ENCODE measurements around the gene FSD1.

FSD1 gene

DNA sequence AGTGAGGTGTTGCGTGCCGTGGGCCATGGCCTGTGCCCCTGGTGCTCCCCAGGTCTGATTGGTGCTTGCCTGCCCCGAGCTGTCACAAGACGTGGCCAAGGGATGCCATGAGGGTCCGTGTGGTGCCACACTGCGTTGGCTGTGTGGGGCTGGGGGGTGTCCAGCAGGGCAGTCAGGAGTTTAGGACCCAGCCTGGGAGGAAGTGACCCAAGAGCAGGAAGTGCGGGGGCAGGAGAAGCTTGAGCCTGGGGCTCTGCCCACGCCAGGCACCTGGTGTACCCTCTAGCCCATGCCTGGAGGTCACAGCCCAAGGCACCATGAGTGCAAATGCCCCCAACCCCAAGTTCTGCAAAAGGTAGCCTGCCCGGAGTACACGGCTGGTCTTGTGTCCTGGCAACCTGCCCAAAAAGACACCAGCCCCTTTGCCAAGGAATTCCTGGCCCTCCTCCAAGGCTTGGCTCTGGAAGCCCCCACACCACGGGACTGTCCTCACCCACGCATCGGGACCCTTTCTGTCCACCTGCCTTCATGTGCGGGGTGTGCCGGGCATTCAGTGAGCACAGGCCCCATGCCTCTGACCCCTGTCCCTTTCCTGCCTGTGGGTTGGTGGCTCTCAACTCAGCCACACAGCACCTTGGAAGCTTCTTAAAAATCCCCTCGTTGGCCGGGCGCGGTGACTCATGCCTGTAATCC is 63.9 kb downstream of the FSD1 start:
- Histone ChIP-seq H3K9ac (ENCODE audit: low read length) (peak overlapping the region; percentile 31; the same call in 1 of the 2 replicates), H2AFZ (ENCODE audit: low read depth, low read length) (no peak overlapping the region), H3K9me3 (ENCODE audit: insufficient read depth, low read length) (no peaks in the 10 kb centered on the region), H3K36me3 (replicated peaks; ENCODE audit: low read depth, low read length) (peaks cover 15% of the 10 kb centered on the region), H3K27me3 (ENCODE audit: low read depth, low read length) (no peaks in the 10 kb centered on the region), H4K20me1 (ENCODE audit: insufficient read depth, low read length) (peaks cover 11% of the 10 kb centered on the region; the same call in 1 of the 2 replicates), H3K4me2 (ENCODE audit: low read length) (peak overlapping the region; percentile 100), H3K27ac (ENCODE audit: low read length) (peak overlapping the region; percentile 90), H3K4me3 (ENCODE audit: low read length) (peak overlapping the region; percentile 11; the same call in 1 of the 2 replicates), H3K79me2 (ENCODE audit: low read length) (peaks cover 46% of the 10 kb centered on the region), H3K4me1 (ENCODE audit: low read length) (peaks cover 43% of the 10 kb centered on the region)
- TF ChIP-seq, protein P1, sequence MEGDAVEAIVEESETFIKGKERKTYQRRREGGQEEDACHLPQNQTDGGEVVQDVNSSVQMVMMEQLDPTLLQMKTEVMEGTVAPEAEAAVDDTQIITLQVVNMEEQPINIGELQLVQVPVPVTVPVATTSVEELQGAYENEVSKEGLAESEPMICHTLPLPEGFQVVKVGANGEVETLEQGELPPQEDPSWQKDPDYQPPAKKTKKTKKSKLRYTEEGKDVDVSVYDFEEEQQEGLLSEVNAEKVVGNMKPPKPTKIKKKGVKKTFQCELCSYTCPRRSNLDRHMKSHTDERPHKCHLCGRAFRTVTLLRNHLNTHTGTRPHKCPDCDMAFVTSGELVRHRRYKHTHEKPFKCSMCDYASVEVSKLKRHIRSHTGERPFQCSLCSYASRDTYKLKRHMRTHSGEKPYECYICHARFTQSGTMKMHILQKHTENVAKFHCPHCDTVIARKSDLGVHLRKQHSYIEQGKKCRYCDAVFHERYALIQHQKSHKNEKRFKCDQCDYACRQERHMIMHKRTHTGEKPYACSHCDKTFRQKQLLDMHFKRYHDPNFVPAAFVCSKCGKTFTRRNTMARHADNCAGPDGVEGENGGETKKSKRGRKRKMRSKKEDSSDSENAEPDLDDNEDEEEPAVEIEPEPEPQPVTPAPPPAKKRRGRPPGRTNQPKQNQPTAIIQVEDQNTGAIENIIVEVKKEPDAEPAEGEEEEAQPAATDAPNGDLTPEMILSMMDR (IDR thresholded peaks at IDR 0.05; ENCODE audit: low read depth, low read length) = no peak
- no peak for TF ChIP-seq EZH2phosphoT487 (IDR thresholded peaks at IDR 0.05; ENCODE audit: low read depth)

DNA sequence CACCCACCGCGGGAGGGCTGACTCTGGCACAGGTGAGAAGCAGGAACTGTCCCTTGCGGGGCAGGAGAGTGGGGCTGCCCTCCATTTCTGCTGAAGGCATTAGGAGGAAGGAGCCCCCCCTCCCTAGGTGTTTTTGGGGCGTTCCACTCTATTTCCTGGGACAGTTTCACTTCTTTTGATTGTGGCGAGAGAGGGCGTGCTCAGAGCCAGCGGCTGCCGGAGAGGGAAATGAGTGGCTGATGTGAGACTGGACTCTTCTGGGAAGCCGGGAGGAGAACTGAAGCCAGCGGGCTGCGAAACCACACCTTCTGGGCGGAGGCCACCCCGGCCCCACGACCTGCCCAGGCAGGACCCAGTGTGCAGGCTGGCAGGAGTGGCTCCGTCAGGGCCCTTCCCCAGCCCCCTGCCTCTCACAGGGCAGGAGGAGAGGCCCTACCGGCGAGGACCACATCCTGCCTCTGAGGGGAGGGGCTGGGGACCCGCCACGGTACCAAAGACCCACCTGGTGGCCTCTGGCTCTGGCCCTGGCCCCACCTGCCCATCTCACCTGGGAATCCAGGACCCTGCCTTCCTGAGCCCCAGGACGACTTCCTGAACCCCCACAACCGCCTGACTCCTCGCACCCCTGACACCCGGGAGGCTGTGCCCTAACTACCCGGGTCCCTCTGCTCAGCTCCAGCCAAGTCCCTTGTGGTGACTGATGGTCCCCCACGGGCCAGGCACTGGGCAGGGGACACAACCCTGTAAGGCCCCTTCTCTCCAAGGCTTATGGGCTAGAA is 64.9 kb downstream of the FSD1 start:
- Histone ChIP-seq H2AFZ (ENCODE audit: low read depth, low read length) (no peak overlapping the region), H3K4me1 (ENCODE audit: low read length) (peaks cover 43% of the 10 kb centered on the region), H3K36me3 (replicated peaks; ENCODE audit: low read depth, low read length) (peaks cover 8% of the 10 kb centered on the region), H3K9ac (ENCODE audit: low read length) (peak overlapping the region; percentile 91), H3K9me3 (ENCODE audit: insufficient read depth, low read length) (no peaks in the 10 kb centered on the region), H3K79me2 (ENCODE audit: low read length) (peaks cover 56% of the 10 kb centered on the region), H4K20me1 (ENCODE audit: insufficient read depth, low read length) (peaks cover 21% of the 10 kb centered on the region; the same call in 1 of the 2 replicates), H3K4me3 (ENCODE audit: low read length) (peak overlapping the region; percentile 77), H3K27me3 (ENCODE audit: low read depth, low read length) (no peaks in the 10 kb centered on the region), H3K27ac (ENCODE audit: low read length) (peak overlapping the region; percentile 90), H3K4me2 (ENCODE audit: low read length) (peak overlapping the region; percentile 100)
- TF ChIP-seq, protein P1 (IDR thresholded peaks at IDR 0.05; ENCODE audit: low read depth, low read length) = no peak; the same call in 1 of the 2 replicates
- TF ChIP-seq EZH2phosphoT487 (IDR thresholded peaks at IDR 0.05; ENCODE audit: low read depth) = no peak

GRCh38 chr19:4369888-4370260 is 65.5 kb downstream of the FSD1 start:
- peak overlapping the region; percentile 100 for H3K4me2 ChIP-seq (ENCODE audit: low read length)
- H3K79me2 ChIP-seq (ENCODE audit: low read length) = peaks cover 62% of the 10 kb centered on the region
- H3K9me3 ChIP-seq (ENCODE audit: insufficient read depth, low read length) = no peaks in the 10 kb centered on the region
- peaks cover 43% of the 10 kb centered on the region for H3K4me1 ChIP-seq (ENCODE audit: low read length)
- peak overlapping the region; percentile 91 for H3K9ac ChIP-seq (ENCODE audit: low read length)
- no peaks in the 10 kb centered on the region for H3K27me3 ChIP-seq (ENCODE audit: low read depth, low read length)
- no peak for TF ChIP-seq EZH2phosphoT487 (IDR thresholded peaks at IDR 0.05; ENCODE audit: low read depth)
- TF ChIP-seq, protein P1 (IDR thresholded peaks at IDR 0.05; ENCODE audit: low read depth, low read length) = peak; percentile 74
- H4K20me1 ChIP-seq (ENCODE audit: insufficient read depth, low read length) = peaks cover 27% of the 10 kb centered on the region
- H3K36me3 ChIP-seq (replicated peaks; ENCODE audit: low read depth, low read length) = peaks cover 8% of the 10 kb centered on the region
- peak overlapping the region; percentile 77 for H3K4me3 ChIP-seq (ENCODE audit: low read length)
- no peak overlapping the region for H2AFZ ChIP-seq (ENCODE audit: low read depth, low read length)
- peak overlapping the region; percentile 90 for H3K27ac ChIP-seq (ENCODE audit: low read length)

DNA sequence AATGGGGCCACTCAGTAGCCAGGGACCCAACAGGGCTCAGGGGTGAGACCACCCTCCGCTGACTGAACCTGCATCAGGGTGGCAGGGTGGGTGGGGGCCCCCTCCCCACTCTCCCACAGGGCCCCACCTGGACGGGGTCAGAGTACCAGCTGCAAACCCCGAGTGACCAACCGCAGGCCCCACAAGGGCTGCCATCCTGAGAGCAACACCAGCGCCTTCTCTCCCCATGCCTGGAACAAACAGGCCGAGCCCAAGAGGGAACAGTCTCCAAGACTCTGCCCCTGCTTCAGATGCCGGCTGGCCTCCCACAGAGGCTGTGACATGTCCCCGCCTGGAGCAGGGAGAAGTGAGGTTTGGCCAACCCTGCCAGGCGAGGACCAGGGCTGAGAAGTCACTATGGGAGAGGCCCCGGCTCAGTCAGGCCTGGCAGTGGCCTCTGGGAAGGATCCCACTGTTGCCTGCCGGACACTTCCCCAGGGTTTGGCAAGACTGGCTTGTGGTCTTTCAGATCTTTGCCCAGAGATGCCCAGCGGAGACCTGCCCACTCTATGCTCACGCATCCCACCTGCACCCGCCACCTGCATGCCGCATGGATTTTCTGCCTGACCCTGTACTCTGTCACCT is 66.1 kb downstream of the FSD1 start:
- Histone ChIP-seq H3K9me3 (ENCODE audit: insufficient read depth, low read length) (no peaks in the 10 kb centered on the region), H3K79me2 (ENCODE audit: low read length) (peaks cover 69% of the 10 kb centered on the region), H4K20me1 (ENCODE audit: insufficient read depth, low read length) (peaks cover 33% of the 10 kb centered on the region), H3K9ac (ENCODE audit: low read length) (peak overlapping the region; percentile 91), H3K4me3 (ENCODE audit: low read length) (peak overlapping the region; percentile 77), H3K27ac (ENCODE audit: low read length) (peak overlapping the region; percentile 90), H3K27me3 (ENCODE audit: low read depth, low read length) (no peaks in the 10 kb centered on the region), H3K4me2 (ENCODE audit: low read length) (peak overlapping the region; percentile 100), H3K4me1 (ENCODE audit: low read length) (peaks cover 50% of the 10 kb centered on the region), H2AFZ (ENCODE audit: low read depth, low read length) (no peak overlapping the region), H3K36me3 (replicated peaks; ENCODE audit: low read depth, low read length) (peaks cover 8% of the 10 kb centered on the region)
- TF ChIP-seq, protein P1 (IDR thresholded peaks at IDR 0.05; ENCODE audit: low read depth, low read length) = no peak
- no peak for TF ChIP-seq EZH2phosphoT487 (IDR thresholded peaks at IDR 0.05; ENCODE audit: low read depth)

Data from OCI-LY3 (cell line).